ENCODE measurements around the gene FBN1.
A peak's percentile ranks its signal among the peaks of the same experiment; 100 is the strongest.

FBN1 gene

DNA sequence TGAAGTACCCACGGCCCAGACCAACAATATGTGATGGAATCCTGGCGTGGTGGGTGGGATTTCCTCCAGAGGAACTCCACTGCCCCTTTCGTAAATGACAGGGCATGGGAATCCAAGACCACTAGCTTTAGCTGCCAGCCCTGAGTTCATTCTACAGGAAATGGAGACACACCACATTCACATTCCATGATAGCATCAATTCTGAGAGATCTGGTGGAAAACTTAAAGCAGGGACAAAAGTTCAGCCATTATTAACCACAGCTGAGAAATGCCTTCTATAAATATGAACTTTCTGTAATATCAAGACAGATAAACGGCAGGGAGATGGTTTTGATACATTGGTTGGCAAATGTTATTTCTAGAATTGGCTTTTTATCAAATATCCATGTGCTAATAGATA, 98.2 kb downstream of the FBN1 start:
- no peak for DNase-seq

DNA sequence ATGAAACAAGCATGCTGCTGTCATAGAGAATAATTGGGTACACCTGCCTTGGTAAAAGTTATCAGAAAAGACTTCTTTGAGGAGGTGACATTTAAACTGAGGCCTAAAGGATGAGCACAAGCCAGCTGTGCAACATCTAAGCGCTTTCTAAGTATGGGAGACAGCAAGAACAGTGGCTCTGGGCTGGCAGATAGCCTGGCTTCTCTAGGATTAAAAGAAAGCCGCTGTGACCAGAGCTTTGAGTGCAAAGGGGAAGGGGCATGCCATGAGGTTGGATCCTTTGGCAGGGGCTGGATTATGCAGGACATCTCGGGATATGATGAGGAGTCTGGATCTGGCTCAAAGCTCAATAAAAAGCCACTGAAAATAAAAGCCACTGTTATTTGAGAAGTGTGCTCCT, 99.2 kb downstream of the FBN1 start:
- DNase-seq = no peak

DNA sequence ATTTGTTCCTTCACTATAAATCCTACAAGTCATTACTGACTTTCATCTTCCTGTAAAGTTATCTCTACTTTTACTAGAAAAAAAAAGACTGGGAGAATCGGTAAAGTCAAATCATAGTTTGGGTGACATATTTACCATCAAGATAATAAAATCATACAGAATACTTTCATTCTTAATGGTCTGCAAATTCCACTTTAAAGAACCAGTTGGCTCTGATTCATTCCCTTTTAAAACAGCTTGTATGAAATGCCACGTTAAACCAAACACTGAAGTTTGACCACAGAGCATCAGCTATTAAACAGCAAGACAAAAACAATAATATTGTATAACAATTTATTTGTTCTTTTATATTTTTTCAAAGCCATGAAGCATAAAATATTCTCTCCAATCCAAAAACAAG, 100.7 kb downstream of the FBN1 start:
- no peak for DNase-seq

DNA sequence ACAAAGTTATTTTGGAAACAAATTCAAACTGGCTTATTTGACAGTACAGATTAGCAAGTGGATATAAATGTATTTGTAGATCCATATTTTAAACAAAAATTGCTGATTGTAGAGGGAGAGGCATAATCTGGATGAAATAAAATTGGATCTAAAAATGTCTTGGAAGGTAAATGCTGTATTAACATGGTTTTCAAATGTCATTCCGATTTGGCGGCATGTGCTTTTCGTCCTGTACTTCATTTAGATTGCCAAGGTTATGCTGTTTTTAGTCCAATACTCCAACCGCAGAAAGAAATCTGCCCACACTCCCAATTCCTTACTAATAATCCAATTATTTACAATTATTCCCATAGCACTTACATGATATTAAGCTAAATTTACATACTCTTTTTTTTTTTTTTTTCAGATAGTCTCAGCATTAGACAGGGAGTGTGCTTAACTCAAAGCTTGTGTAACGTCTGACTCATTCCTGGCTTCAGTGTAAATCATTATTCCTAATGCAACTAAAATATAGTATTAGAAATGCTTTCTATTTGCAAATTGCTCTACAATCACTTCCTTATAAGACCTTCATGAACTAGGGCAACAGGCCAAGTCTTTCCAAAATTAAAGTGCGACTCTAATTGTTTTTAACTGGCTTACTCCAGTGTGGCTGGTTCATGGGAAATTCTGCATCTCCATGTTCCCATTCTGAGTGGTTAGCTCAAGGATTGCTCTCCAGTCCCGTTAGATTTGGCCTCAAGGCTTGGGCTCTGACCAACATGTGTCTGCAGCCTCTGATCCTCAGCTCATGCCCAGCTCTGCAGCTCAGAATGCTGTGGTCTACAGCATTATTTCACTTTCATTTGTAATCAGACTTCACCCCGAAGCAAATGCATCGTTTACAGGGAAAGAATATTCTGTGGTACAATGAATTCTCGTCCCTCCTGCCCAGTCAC, 103.9 kb downstream of the FBN1 start:
- no peak for DNase-seq

DNA sequence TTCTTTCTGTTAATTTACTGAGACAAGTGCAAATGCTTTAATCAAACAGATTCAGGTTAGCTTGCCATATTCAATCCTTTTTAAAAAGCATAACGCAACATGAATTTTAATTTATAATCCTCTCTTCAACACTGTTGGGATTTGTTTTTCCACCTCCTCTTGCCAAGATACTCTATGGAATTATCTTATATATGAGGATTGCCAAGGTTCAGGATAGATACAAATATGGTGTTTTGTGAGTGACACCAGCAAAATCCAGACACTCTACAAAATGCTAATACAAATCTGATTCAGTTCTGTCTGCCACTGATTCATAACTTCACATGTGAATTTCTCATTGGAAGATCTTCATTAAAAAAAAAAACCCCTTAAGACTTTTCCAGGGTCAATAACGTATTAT, 104.8 kb downstream of the FBN1 start:
- no peak for DNase-seq

DNA sequence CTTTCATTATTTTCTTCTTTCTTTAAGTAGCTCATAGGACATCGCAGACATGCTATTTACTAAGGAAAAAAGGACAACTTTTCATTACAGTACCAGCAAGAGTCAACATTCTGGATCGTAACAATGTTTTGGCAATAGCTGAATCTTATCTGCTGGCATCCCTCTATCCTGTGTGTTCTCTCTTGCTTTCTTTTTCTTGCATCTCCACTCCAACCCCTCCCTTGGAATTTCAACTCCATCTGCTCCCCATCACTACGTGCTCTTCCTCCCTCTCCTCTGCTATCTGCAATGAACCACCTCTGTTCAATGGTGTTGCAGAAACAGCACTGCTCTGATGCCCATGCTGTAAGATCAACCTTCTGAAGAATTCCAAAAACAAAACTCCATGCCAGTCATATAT, 106.6 kb downstream of the FBN1 start:
- no peak for DNase-seq

DNA sequence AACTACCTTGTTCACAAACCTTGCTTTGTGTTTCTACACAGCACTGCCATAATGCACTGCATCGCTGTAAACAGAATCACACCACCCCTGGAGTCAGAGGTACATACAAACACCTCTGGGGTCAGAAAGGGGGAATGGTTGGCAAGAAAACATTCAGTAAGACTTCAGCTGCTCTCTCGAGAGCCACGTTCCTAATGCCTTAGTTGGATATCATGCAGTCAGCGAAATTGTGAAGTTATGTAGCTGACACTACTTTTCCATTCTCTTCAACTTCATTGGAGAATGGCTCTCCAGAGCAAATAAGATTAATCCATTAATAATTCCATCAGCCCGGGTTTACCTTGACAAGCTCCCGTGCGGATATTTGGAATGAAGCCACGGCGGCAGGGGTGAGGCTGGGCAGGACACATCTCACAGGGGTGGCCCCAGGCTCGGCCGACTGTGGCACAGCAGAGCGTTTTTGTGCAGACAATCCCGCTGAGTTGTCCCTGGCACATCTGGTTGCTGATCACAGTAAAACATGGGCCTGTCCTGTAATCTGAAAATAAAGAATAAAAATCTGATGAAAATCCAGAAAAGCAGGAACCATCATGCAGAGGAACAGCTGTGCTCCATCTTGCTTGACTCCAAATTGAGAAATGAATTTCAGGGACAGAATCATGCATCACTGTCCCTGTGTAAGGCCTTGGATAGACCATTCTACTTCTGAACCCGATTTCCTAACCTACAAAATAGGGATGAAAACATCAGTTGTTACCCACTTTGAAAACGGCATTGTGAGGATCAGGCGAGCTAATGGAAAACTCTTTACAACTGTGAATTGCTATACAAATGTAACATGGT, 108.0 kb downstream of the FBN1 start:
- DNase-seq = no peak

DNA sequence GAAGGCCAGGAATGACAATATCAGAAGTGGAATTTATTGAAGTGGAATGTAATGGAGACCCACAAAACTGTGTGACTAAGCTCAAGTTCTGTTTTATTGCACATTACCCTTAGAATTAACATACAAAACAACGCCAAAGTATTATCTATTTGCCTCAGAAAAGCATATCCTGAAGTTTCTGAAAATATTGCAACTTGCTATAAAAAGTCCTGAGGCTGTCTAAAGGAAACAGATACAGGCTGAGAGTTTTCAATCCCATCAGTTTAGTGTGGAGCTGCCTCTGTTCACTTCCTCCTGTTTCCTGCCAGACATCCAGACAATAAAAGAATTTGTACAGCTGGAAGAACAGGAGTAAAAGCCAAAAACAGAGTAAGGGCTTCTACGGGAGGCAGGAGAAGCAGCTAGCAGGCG, 108.8 kb downstream of the FBN1 start:
- no peak for DNase-seq

DNA sequence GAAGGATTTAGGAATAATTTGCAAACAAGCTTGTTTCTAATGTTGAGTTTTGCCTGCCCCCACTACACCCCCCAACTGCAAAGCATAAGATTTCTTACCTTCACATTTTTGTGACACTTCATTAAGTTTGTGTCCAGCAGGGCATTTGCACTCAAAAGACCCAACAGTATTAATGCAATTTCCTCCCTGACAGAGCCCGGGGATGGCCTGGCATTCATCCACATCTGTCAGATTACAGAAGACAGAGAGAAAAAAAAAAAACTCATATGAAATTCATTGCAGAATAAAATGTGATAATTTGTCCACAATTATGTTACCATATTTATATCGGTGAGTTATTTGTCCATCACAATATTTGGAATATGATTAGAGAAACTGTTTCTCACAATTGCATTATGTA, 111.5 kb downstream of the FBN1 start:
- no peak for DNase-seq

DNA sequence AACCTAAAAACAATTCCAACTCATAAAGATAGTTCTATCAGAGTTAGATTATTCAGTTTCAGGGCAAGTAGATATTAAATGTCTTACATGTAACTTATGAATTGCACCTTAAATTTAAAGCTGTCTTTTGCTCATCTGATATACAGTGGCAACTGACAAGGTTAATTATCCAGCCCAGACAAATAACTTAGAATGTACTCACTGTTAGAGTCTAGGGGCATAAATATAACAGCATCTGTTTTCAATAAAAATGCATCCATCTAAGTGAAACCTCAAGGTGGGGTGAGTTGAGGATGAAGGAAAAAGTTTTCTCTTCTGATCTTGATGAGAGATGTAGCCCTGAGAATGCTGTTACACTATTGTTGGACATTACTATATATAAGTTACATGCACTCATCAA, 112.6 kb downstream of the FBN1 start:
- DNase-seq = no peak

DNA sequence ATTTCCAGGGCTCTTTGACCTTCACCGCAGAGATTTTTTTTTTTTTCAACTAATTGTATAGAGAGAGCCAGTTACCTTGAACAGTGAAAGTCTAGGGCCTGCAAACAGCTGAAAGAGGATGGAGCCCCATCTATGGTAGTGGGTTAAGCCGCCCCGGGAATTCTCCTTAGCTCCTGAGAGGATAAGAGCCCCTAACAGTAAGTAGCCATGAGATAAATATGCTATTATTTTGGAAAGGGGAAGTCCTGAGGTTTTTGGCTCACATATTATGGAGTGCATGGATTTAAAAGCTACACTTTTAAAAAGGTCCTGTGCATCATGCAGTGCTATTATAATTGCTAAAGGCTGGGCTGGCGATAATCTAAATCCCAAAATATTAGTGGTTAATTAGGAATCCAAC, 115.0 kb downstream of the FBN1 start:
- no peak for DNase-seq

DNA sequence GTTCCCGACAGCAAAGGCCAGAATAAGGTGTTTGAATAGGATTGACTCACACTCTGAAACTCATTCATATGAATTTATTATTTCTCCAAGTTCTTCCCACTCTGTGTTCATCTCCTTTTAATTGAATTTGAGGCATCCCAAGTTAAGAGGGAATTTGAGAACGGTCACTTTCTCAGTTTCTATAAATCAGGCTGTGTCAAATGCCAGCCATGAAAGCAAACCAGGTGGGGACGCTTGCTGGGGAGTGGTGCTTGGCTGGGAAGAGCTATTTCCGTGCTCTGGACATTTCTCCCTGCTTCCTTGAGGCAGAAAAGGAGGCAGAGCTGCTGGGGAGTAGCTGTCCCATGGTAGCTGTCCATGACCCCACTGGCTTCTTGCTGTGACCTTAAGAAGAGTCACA, 116.6 kb downstream of the FBN1 start:
- DNase-seq = no peak

DNA sequence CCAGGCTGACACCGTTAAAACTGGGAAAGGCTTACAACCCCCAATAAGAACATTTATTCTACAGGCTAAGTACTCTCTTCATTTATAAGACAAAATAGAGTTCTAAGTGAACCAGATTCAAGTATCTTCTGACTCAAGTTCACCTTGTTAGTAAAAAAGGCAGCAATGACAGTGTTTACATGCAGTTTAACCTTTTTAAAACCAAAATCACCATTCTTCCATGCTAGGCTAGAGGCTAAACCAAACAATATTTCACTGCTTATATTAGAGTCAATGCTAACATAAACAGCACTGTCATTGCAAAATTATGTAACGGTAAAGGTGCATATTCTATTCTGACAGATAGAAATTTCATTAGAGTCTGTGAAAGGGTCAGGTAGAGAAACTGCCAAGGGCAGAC, 118.0 kb downstream of the FBN1 start:
- no peak for DNase-seq

DNA sequence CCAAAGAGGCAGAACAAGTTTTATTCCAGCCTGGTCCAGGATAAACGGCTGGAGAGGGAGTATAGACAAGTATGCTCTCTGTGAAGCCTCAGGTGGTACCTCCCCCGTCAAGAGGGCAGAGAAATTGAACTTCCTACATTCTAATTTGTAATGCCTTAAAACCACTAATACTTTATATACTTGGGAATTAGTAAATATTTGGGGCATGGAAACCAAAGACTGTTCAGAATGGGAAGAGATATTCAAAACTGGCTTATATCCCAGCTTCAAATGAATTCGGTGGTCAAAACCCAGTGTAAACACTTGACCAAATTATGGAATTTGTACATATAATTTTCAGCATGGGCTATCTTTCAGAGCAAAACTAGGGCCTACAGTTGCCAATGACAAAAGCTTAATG, 122.6 kb downstream of the FBN1 start:
- DNase-seq = no peak

DNA sequence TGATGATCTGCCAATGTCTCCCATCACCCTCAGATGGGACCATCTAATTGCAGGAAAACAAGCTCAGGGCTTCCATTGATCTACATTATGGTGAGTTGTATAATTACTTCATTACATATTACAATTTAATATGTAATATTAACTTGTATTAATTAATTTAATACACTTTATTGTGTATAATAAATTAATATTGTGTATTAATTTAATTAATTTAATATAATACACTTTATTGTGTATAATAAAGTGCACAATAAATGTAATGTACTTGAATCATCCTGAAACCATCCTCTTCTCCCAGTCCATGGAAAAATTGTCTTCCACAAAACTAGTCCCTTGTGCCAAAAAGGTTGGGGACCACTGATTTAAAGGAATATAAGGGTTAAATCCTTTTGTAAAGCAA, 123.4 kb downstream of the FBN1 start:
- no peak for DNase-seq

DNA sequence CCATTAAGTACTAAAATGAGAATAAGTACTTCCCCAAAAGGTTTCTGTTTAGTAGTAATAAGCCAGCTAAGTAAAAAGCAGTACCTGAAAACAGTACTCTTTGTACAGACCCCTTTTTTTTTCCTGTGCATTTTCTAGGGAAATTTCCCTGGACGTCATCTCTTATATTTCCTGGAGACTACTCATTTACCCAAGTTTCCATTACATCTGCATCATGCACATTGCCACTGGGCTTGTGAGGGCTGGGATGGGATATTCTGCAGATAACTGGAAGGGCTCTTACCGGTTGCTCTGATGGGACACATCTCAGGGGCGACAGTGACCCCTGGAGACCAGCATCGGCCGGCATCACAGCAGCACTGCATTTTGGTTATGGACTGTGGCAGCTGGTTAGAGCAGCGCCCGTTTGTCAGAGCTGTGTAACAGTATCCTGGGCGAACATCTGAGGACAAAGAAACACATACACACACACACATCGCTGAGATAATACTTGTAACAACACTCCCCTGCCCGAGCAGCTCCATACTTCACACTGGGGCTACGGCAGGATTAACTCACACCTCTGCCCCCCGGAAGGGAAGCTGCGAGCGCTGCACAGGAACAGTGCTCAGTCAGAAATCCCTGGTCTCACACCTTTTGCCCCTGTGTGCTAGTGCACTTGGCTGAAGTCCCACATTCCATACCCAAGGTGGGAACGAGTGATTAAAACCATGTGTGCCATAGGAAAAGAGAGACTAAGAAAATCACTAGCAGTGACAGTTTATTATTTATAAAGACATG, 124.9 kb downstream of the FBN1 start:
- no peak for DNase-seq

DNA sequence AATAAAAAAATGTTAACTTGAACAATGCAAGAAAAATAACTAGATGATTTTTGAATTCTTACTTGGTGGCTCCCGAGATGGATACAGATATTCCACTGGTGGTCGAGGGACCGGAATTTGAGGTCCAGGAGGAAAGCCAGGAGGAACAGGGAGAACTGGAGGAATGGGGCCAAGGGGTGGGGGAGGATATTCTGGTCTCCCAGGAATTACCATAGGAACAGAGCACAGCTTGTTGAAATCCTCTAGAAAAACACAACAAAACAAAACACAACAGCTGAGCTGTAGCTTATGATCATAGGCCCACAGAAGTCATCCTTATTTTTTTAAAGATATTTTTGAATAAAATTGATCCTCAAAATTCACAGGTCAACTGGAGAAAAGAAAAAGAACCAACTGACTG, 129.4 kb downstream of the FBN1 start:
- DNase-seq = no peak

DNA sequence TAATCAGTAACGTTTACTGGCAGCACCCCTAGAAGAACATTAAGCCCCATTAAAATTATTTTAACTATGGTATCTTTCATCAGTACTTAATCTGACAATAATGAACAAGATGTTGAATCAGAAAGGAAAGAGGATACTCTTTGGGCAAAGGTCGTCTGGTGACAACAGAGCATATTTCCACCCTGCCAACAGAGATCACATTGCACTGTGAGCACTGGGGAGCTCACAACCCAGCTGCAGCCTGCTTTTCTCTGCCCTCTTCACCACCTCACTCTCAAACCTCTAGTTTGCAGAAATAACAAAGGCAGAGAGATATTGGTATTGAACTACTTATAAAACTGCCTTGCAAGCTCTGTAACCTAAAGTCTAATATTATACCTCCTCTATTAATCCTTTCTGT, 130.0 kb downstream of the FBN1 start:
- no peak for DNase-seq

DNA sequence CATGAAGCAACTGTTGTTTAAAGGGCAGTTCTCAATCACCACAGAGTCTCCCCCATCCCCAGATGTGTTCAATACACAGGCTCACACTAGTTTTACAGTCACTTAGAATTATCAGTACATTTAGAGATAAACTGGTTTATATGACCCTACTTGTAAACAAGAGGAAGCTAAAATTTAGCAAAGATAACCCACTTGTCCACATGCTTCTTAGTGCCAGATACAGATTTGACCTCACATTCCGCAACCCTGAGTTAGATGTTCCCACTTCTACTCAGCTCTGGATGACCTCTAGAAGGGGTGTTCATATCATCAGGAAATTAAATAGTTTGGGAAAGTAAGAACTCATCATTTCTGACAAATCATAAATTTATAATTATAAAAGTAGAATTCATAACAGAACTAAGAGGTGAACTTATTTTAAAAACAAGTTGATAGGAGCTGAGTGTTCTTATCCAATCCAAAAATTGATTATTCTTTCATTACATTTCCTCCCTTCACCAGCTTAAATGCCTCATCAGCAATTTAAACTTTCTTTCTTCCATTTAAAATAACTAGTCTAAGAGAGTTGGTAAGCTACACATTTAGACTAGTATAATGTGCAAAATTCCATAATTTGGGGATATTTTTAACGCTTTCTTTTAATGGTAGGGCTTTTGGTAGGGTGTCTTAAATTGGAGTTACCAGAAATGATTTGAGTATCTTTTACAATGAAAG, 131.2 kb downstream of the FBN1 start:
- no peak for DNase-seq

DNA sequence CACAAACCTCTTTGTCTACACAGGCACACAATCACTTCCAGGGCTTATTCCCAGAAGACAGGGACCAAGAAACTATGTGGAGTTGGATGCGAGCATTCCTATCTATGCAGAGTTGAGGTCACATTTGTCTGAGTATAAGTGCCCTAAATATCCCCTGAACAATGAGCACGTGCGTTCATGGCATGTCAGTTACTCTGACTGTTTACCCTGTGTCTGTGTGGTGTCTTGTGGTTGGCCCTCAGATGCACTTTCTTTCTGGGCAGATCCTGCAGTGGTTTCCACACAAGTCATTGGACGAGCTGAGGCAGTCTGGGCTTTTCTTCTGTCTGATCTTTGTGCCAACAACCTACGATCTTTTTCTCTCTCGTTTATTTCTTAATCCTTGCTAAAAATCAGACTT, 134.5 kb downstream of the FBN1 start:
- DNase-seq = no peak

DNA sequence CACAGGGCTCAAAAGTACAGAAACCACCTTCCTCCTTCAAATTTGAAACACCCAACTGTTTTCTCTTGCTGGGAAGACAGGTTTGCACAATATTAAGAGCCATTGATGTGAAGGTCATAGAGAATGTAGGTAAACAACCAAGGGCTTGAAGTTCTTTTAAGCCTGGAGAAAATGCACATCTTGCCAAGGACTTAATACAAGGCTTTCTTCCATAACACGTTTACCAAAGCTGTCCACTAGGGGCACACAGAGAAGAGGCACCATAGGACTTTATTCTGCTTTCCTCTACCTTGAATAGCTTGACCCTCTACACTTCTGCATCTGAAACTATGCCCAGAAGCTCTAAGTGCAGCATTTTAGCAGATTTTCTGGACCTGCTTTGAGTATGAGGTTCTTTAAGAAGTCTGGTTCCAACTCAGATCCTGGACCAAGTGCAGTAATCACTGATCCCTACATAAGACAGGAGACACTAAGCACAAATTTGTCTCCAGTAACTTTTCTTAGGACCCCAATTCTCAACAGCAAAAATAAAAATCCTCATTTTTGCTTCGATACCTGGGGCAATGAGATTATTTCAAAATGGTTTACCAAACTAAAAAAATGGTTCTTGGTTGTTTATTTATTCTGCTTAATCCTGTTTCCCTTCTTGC, 138.0 kb downstream of the FBN1 start:
- peak; percentile 19 for DNase-seq

DNA sequence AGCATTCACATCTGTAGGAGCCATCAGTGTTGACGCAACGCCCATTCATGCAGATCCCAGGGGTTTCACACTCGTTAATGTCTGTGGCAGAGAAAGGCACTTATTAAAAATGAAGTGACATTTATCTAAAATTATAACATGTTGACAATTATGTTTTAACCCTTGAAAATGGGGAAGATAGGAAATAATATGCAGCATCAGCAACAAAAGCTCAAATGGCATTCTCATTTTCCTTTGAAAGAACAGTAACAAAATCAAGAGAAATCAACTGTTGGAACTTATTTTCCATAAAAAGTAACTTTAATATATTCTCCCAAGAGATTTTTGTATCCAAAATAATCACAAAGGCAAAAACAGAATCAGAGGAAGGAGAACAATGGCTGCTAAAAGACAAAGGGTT, 140.4 kb downstream of the FBN1 start:
- no peak for DNase-seq
